Measurements from ENCODE around the gene DOCK7.

DNA sequence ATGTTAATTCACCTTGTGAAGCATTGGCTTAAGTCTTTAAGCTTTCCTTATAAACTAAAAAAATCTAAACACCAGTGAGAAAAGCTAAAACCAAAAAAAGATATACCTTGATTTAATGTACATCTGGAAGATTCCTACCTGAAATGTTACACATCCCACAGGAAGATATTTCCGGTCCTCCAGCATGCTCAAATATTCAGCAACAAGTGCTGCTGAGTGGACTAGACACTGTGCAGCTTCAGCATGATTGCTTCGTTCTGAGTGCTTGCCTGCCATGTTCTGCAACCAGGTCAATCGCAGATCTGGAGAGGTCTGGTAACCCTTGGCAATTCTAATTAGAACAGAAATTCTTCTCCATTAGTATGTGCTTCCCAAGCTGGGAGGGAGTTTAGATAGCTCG is 194.0 kb downstream of the DOCK7 start:
- TF ChIP-seq CTCF (IDR thresholded peaks at IDR 0.05) (no peak), POLR2A (IDR thresholded peaks at IDR 0.05) (no peak)

All from esophagus squamous epithelium (tissue), 4 donors.